Gastrocnemius medialis (tissue), 4 donors: Measurements from ENCODE around the gene C22orf23. TPM values are rescaled to one million over a fixed set of nuclear protein-coding genes. Genes with fewer than 3 reads are reported as not detected.

Source experiments
- ATAC-seq, 2 donors: fragments of 150-250 bp; one replicate each; pipeline ENCODE4 v1.9.1; 2016
- DNase-seq, 2 donors: peaks; one replicate each; pipeline ENCODE4 v3.0.0-alpha.2; 2019
- H3K27ac ChIP-seq, 4 donors: fragments of 200-600 bp; sonication (generic); 1 replicate in 1 of 4; 2 replicates in 3 of 4; pipeline ENCODE4 v1.5.1; 2016 to 2018; ENCODE audit warnings: mild to moderate bottlenecking in 2 of 4, moderate library complexity in 1 of 4
- H3K27me3 ChIP-seq, 3 donors: fragments of 200-600 bp; sonication (generic) in 2 of 3; 1 replicate in 1 of 3; 2 replicates in 2 of 3; pipeline versions ENCODE4 v1.5.1 to v1.6.0; 2016 to 2019; ENCODE audit warnings: mild to moderate bottlenecking in 1 of 3, moderate library complexity in 1 of 3
- H3K36me3 ChIP-seq, 2 donors: fragments of 200-600 bp; sonication (generic) in 1 of 2; one replicate each; pipeline ENCODE4 v1.5.1; 2017 to 2018
- H3K4me1 ChIP-seq, 2 donors: fragments of 200-600 bp; sonication (generic) in 1 of 2; one replicate each; pipeline ENCODE4 v1.5.1; 2016 to 2017; ENCODE audit warnings: mild to moderate bottlenecking in 2 of 2
- H3K4me3 ChIP-seq, 4 donors: fragments of 200-600 bp; sonication (generic) in 3 of 4; 1 replicate in 1 of 4; 2 replicates in 3 of 4; pipeline ENCODE4 v1.5.1; 2016 to 2019; ENCODE audit warnings: mild to moderate bottlenecking in 2 of 4
- H3K9me3 ChIP-seq, 3 donors: fragments of 200-600 bp; sonication (generic) in 2 of 3; 1 replicate in 1 of 3; 2 replicates in 2 of 3; pipeline ENCODE4 v1.5.1; 2016 to 2019
- CTCF ChIP-seq, 5 experiments: fragments of 450-650 bp in 3 of 5; fragments of 200-600 bp in 2 of 5; sonication (generic) in 2 of 5; IDR thresholded peaks in 4 of 5; conservative IDR thresholded peaks in 1 of 5; 1 replicate in 4 of 5; 2 replicates in 1 of 5; pipeline ENCODE4 v1.5.1; 2016 to 2019; ENCODE audit warnings: antibody characterized with exemption in 5 of 5, mild to moderate bottlenecking in 3 of 5, moderate library complexity in 3 of 5
- POLR2A ChIP-seq, 2 donors: fragments of 450-650 bp; IDR thresholded peaks; one replicate each; pipeline ENCODE4 v1.6.1; 2017; ENCODE audit warnings: antibody characterized with exemption in 2 of 2, mild to moderate bottlenecking in 2 of 2, moderate library complexity in 2 of 2
- in situ Hi-C, 4 donors: fragments of 200-750 bp; cut with MboI; loops; one replicate each; pipeline versions ENCODE4 v1.15.0 to v1.8.0; 2017; ENCODE audit warnings: low sequenced_read_pairs in 4 of 4
- intact Hi-C: fragments of 100-400 bp; cut with DNase I; formaldehyde crosslinking; loops from one replicate; pipeline ENCODE4 v1.15.1; 2023; ENCODE audit warnings: low total_unique reads
- total RNA-seq, 4 donors: library from RNA; depleted of rRNA; stranded (reverse); fragments of >200 nt; gene quantifications; one replicate each; pipeline versions ENCODE4 v1.1.0 to v1.2.3, GENCODE V29; 2016

Gene C22orf23
- total RNA-seq, 4 donors from 2014 or later, result 0.20 to 1.1 (median 0.35) TPM; not detected in 1

- ATAC-seq (no peak), DNase-seq (no peak)
- in situ Hi-C loops, result no loop called here
- Histone ChIP-seq H3K4me3 (no peak overlapping the region), H3K4me1 (peaks cover 8 to 10% of the 10 kb centered on the region in 2 donors), H3K36me3 (no peaks in the 10 kb centered on the region), H3K27me3 (no peaks in the 10 kb centered on the region), H3K9me3 (no peaks in the 10 kb centered on the region), H3K27ac (no peak overlapping the region)
- TF ChIP-seq CTCF (IDR thresholded peaks at IDR 0.05 in 4 of 5, conservative IDR thresholded peaks at IDR 0.05 in 1 of 5) (no peak), POLR2A (IDR thresholded peaks at IDR 0.05) (no peak)
- intact Hi-C loops, result no loop called here
Measured at GRCh38 chr22:37909766-37910165, 43.6 kb downstream of the C22orf23 start.

DNA sequence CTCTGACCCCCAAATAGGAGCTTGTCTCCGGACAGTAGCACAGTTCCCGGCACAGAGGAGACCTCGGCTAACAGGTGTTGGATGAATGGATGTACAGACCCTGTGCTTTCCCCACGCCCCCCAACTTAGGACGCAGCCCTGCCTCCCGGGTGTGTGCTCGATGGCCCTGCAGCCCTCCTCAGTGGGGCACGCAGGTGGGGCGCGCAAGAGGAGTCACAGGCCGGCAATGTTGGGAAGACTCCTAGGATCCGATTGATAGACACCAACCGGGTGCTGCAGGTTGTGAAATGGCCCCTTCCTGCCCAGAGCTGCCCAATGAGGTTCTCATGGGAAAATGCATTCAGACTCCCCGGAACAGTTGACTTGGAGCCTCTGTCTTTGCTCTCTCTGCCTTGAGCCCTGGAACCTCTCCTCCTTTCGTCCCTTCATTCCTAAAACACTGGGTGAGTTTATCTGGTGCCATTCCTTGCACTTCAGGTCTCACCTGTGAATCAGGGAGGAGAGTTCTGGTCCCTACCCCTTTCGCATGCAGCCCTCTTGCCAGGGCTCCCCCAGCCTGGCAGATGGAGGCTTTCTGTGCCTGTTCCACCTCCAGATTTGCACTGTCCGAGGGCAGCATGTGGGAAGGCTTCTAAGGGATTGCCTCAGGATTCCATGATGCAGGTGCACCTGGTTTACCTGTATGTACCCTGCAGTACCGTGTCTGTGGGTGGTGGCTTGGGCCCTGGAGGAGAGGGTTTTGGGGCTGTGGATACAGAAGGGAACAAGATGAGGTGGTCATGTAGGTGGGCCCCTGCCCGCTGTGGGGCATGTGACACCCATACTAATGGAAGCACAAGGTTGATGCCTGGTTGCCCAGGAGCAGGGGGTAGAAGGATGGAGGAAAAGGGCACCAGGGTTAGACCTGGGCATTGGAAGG lies 46.1 kb downstream of the C22orf23 start:
- TF ChIP-seq POLR2A (IDR thresholded peaks at IDR 0.05) (no peak), CTCF (IDR thresholded peaks at IDR 0.05 in 4 of 5, conservative IDR thresholded peaks at IDR 0.05 in 1 of 5) (no peak)
- no peak for DNase-seq
- Histone ChIP-seq H3K36me3 (no peaks in the 10 kb centered on the region), H3K4me3 (peak overlapping the region; percentile 57 to 85 (median 60)), H3K27me3 (no peaks in the 10 kb centered on the region), H3K9me3 (no peaks in the 10 kb centered on the region), H3K4me1 (peaks cover 8 to 16% of the 10 kb centered on the region in 2 donors), H3K27ac (peak overlapping the region; percentile 74 to 80 (median 76))
- intact Hi-C loops, result loop anchor here (2.0 kb wide), 1 partner anchor 58 kb away; no protein-coding TSS in a partner anchor
- in situ Hi-C loops, result no loop called here
- ATAC-seq, result no peak

- in situ Hi-C loops (no loop called here), intact Hi-C loops (loop anchor here (1.0 to 2.0 kb wide), 2 partner anchors 28 to 58 kb away; no protein-coding TSS in a partner anchor)
- Histone ChIP-seq H3K9me3 (no peaks in the 10 kb centered on the region), H3K27me3 (no peaks in the 10 kb centered on the region), H3K36me3 (no peaks in the 10 kb centered on the region), H3K27ac (peak overlapping the region; percentile 74 to 80 (median 76)), H3K4me3 (peak overlapping the region; percentile 57 to 85 (median 60)), H3K4me1 (peaks cover 8 to 16% of the 10 kb centered on the region in 2 donors)
- no peak for DNase-seq
- TF ChIP-seq CTCF (IDR thresholded peaks at IDR 0.05 in 4 of 5, conservative IDR thresholded peaks at IDR 0.05 in 1 of 5) (no peak), POLR2A (IDR thresholded peaks at IDR 0.05) (no peak)
- ATAC-seq, result peak; percentile 14 to 39
Measured at GRCh38 chr22:37906364-37907008, 46.9 kb downstream of the C22orf23 start.

- H3K4me1 ChIP-seq, result peaks cover 8 to 16% of the 10 kb centered on the region in 2 donors
- in situ Hi-C loops (no loop called here), intact Hi-C loops (loop anchor here (1.0 to 2.0 kb wide), 2 partner anchors 29 to 59 kb away; no protein-coding TSS in a partner anchor)
- no peaks in the 10 kb centered on the region for H3K27me3 ChIP-seq
- peak; percentile 80 to 81 for ATAC-seq
- H3K4me3 ChIP-seq, result peak within 1 kb of the TSS; percentile 59 to 85 (median 64)
- peak; percentile 35 to 61 for DNase-seq
- no peaks in the 10 kb centered on the region for H3K36me3 ChIP-seq
- no peaks in the 10 kb centered on the region for H3K9me3 ChIP-seq
- H3K27ac ChIP-seq, result peak within 1 kb of the TSS; percentile 74 to 80 (median 76)
- TF ChIP-seq CTCF (IDR thresholded peaks at IDR 0.05 in 4 of 5, conservative IDR thresholded peaks at IDR 0.05 in 1 of 5), result peak in 4 of 5 experiments; percentile 41 to 69 (median 48)
- peak; percentile 22 to 53 for TF ChIP-seq POLR2A (IDR thresholded peaks at IDR 0.05)
Measured at GRCh38 chr22:37905534-37906363, 47.7 kb downstream of the C22orf23 start, which contains the start of gene MICALL1. Gene MICALL1 (plus strand): TSS chr22:37906297. CDS start chr22:37906423, 126 bp downstream.
